H1 (cell line): ENCODE measurements around the gene PHACTR1. TPM values are rescaled to one million over a fixed set of nuclear protein-coding genes. Genes with fewer than 3 reads are reported as not detected.
A peak's percentile ranks its signal among the peaks of the same experiment; 100 is the strongest.

Experiments used
- CTCF ChIA-PET: fragments of 300-600 bp; sonication (Branson Sonifier 250); formaldehyde crosslinking; loops from one replicate; lab custom pipeline; 2021; ENCODE audit not compliant: partially characterized antibody; lab: Charles Lee
- POLR2A ChIA-PET: fragments of 300-600 bp; sonication (Branson Sonifier 250); formaldehyde crosslinking; loops from one replicate; lab custom pipeline; 2021; ENCODE audit warnings: inconsistent platforms; ENCODE audit not compliant: partially characterized antibody; lab: Charles Lee
- DNase-seq, 2 experiments: peaks; one replicate each; pipeline versions ENCODE4 v3.0.0 to v3.0.0-alpha.2; 2010 to 2022; ENCODE audit warnings: low spot score in 2 of 2, low read depth in 1 of 2, mixed read lengths in 1 of 2
- FAIRE-seq: peaks from 2 replicates; lab custom pipeline; 2011; peaks lifted over from hg19 to GRCh38; lab: Jason Lieb, UNC
- H2AFZ ChIP-seq: 2 replicates; pipeline ENCODE4 v1.8.1; 2012; ENCODE audit warnings: low read length, inconsistent platforms
- H2AK5ac ChIP-seq: 2 replicates; pipeline ENCODE4 v1.6.1; 2013; ENCODE audit warnings: low read depth, low read length
- H2BK120ac ChIP-seq: replicated peaks from 2 replicates; pipeline ENCODE3; 2013; ENCODE audit warnings: low read depth, low read length, inconsistent platforms
- H2BK12ac ChIP-seq: 2 replicates; pipeline ENCODE4 v1.6.1; 2013; ENCODE audit warnings: low read depth, low read length
- H2BK15ac ChIP-seq: 2 replicates; pipeline ENCODE4 v1.6.1; 2013; ENCODE audit warnings: low read length
- H2BK20ac ChIP-seq: 2 replicates; pipeline ENCODE4 v1.6.1; 2013; ENCODE audit warnings: low read length
- H2BK5ac ChIP-seq: 2 replicates; pipeline ENCODE4 v1.6.1; 2013; ENCODE audit warnings: low read depth, low read length
- H3K14ac ChIP-seq: 2 replicates; pipeline ENCODE4 v1.6.1; 2013; ENCODE audit warnings: inconsistent platforms; ENCODE audit not compliant: insufficient read length
- H3K18ac ChIP-seq: 2 replicates; pipeline ENCODE4 v1.6.1; 2013; ENCODE audit warnings: low read length; ENCODE audit errors: extremely low read depth
- H3K23ac ChIP-seq: 2 replicates; pipeline ENCODE4 v1.6.1; 2013; ENCODE audit warnings: inconsistent platforms; ENCODE audit not compliant: insufficient read length
- H3K23me2 ChIP-seq: 2 replicates; pipeline ENCODE4 v1.6.1; 2013; ENCODE audit warnings: low read depth, low read length
- H3K27ac ChIP-seq: 2 replicates; pipeline ENCODE4 v1.6.1; 2011; ENCODE audit warnings: low read depth, low read length, inconsistent platforms
- H3K27me3 ChIP-seq, 4 experiments: replicated peaks in 1 of 4; 1 replicate in 1 of 4; 2 replicates in 3 of 4; pipeline versions ENCODE4 v1.6.1 to v1.8.1; 2011 to 2013; ENCODE audit warnings: low read length in 3 of 4, mild to moderate bottlenecking in 3 of 4, inconsistent platforms in 2 of 4, mixed read lengths in 2 of 4, moderate library complexity in 1 of 4; ENCODE audit not compliant: control insufficient read depth in 3 of 4, insufficient read depth in 3 of 4; ENCODE audit errors: extremely low read depth in 1 of 4
- H3K36me3 ChIP-seq, 4 experiments: 2 replicates each; pipeline versions ENCODE4 v1.6.1 to v1.8.1; 2011 to 2013; ENCODE audit warnings: mild to moderate bottlenecking in 4 of 4, low read length in 3 of 4, moderate library complexity in 2 of 4, control low read depth in 1 of 4, inconsistent platforms in 1 of 4; ENCODE audit not compliant: insufficient read depth in 4 of 4, control insufficient read depth in 2 of 4
- H3K4ac ChIP-seq: replicated peaks from 2 replicates; pipeline ENCODE3; 2013; ENCODE audit warnings: low read length, low read depth, mixed read lengths, inconsistent platforms; ENCODE audit not compliant: insufficient read length
- H3K4me1 ChIP-seq, 4 experiments: replicated peaks in 1 of 4; 1 replicate in 1 of 4; 2 replicates in 3 of 4; pipeline versions ENCODE4 v1.6.1 to v1.8.1; 2011 to 2013; ENCODE audit warnings: low read length in 3 of 4, inconsistent platforms in 2 of 4, mixed read lengths in 1 of 4; ENCODE audit not compliant: insufficient read depth in 4 of 4, control insufficient read depth in 3 of 4
- H3K4me2 ChIP-seq, 2 experiments: 2 replicates each; pipeline versions ENCODE4 v1.6.1 to v1.8.1; 2011 to 2013; ENCODE audit warnings: low read depth in 2 of 2, low read length in 2 of 2, control low read depth in 1 of 2, inconsistent platforms in 1 of 2, mild to moderate bottlenecking in 1 of 2; ENCODE audit not compliant: insufficient read depth in 1 of 2
- H3K4me3 ChIP-seq, 4 experiments: fragments of 200-600, 300-600 bp in 1 of 4; sonication (generic), shearing (Covaris generic), sonication (Bioruptor Twin) in 1 of 4; 2 replicates each; pipeline versions ENCODE4 v1.5.1 to v1.8.1; 2011 to 2016; ENCODE audit warnings: low read length in 4 of 4, low read depth in 3 of 4, control low read depth in 2 of 4, inconsistent platforms in 2 of 4, mild to moderate bottlenecking in 2 of 4, mixed read lengths in 1 of 4, moderate library complexity in 1 of 4; ENCODE audit not compliant: insufficient read depth in 2 of 4; ENCODE audit errors: extremely low read depth in 1 of 4
- H3K56ac ChIP-seq: replicated peaks from 2 replicates; pipeline ENCODE3; 2013; ENCODE audit warnings: low read depth, mild to moderate bottlenecking, mixed read lengths, low read length, inconsistent platforms; ENCODE audit not compliant: insufficient read length
- H3K79me1 ChIP-seq: 2 replicates; pipeline ENCODE4 v1.6.1; 2013; ENCODE audit warnings: low read depth, low read length, control low read depth
- H3K79me2 ChIP-seq, 2 experiments: 2 replicates each; pipeline versions ENCODE4 v1.6.1 to v1.8.1; 2012 to 2013; ENCODE audit warnings: low read length in 2 of 2, mild to moderate bottlenecking in 2 of 2, inconsistent platforms in 1 of 2; ENCODE audit not compliant: insufficient read depth in 2 of 2, control insufficient read depth in 1 of 2
- H3K9ac ChIP-seq, 4 experiments: replicated peaks in 1 of 4; 1 replicate in 1 of 4; 2 replicates in 3 of 4; pipeline versions ENCODE4 v1.6.1 to v1.8.1; 2011 to 2013; ENCODE audit warnings: low read depth in 3 of 4, low read length in 3 of 4, control low read depth in 2 of 4, mild to moderate bottlenecking in 2 of 4, moderate library complexity in 2 of 4, inconsistent platforms in 1 of 4; ENCODE audit errors: extremely low read depth in 1 of 4
- H3K9me3 ChIP-seq, 2 experiments: 2 replicates each; pipeline versions ENCODE4 v1.6.1 to v1.8.1; 2012 to 2013; ENCODE audit warnings: mild to moderate bottlenecking in 2 of 2, moderate library complexity in 2 of 2, control low read depth in 1 of 2, inconsistent platforms in 1 of 2, low read depth in 1 of 2, low read length in 1 of 2, mixed read lengths in 1 of 2; ENCODE audit not compliant: insufficient read depth in 2 of 2
- H4K20me1 ChIP-seq, 2 experiments: replicated peaks in 1 of 2; 2 replicates each; pipeline versions ENCODE3 to v1.8.1; 2011 to 2013; ENCODE audit warnings: inconsistent platforms in 2 of 2, low read length in 2 of 2, mild to moderate bottlenecking in 1 of 2; ENCODE audit not compliant: insufficient read depth in 2 of 2, control insufficient read depth in 1 of 2
- H4K5ac ChIP-seq: 2 replicates; pipeline ENCODE4 v1.6.1; 2013; ENCODE audit warnings: low read length, low read depth, mixed read lengths, inconsistent platforms; ENCODE audit not compliant: insufficient read length
- H4K8ac ChIP-seq: 2 replicates; pipeline ENCODE4 v1.8.0; 2013; ENCODE audit warnings: mild to moderate bottlenecking, moderate library complexity, low read length, inconsistent platforms; ENCODE audit not compliant: insufficient read depth; ENCODE audit errors: extremely low read depth
- H4K91ac ChIP-seq: replicated peaks from 2 replicates; pipeline ENCODE3; 2013; ENCODE audit warnings: low read length, mixed read lengths, inconsistent platforms; ENCODE audit not compliant: insufficient read length
- CTBP2 ChIP-seq: IDR thresholded peaks from 2 replicates; pipeline ENCODE4 v1.7.0; 2011; ENCODE audit warnings: borderline replicate concordance, mild to moderate bottlenecking, moderate library complexity, mixed read lengths, low read length; ENCODE audit not compliant: insufficient read depth, insufficient read length
- GABPA ChIP-seq: IDR thresholded peaks from 2 replicates; pipeline ENCODE4 v1.6.1; 2011; ENCODE audit warnings: mild to moderate bottlenecking, low read length, moderate library complexity, borderline replicate concordance; ENCODE audit not compliant: insufficient read depth
- NRF1 ChIP-seq: IDR thresholded peaks from 2 replicates; pipeline ENCODE4 v1.6.1; 2011; ENCODE audit warnings: mild to moderate bottlenecking, low read depth, low read length, improper control_type of control experiment
- PHF8 ChIP-seq: fragments of 200-600 bp; sonication (generic); conservative IDR thresholded peaks from 2 replicates; pipeline ENCODE4 v1.7.1; 2012; ENCODE audit warnings: low read depth, mild to moderate bottlenecking, inconsistent platforms, low read length, moderate library complexity
- RAD21 ChIP-seq, 2 experiments: IDR thresholded peaks in 1 of 2; conservative IDR thresholded peaks in 1 of 2; 2 replicates each; pipeline ENCODE4 v1.6.1; 2011; ENCODE audit warnings: low read depth in 2 of 2, low read length in 2 of 2, improper control_type of control experiment in 1 of 2, inconsistent platforms in 1 of 2, mild to moderate bottlenecking in 1 of 2, moderate library complexity in 1 of 2
- RFX5 ChIP-seq: IDR thresholded peaks from 2 replicates; pipeline ENCODE4 v1.6.1; 2011; ENCODE audit warnings: low read depth, low read length, improper control_type of control experiment, borderline replicate concordance
- SAP30 ChIP-seq: fragments of 300-600 bp; sonication (generic); IDR thresholded peaks from 2 replicates; pipeline ENCODE4 v1.7.1; 2012; ENCODE audit warnings: low read length, moderate library complexity, mild to moderate bottlenecking, inconsistent platforms; ENCODE audit not compliant: insufficient read depth, insufficient replicate concordance
- SRF ChIP-seq: IDR thresholded peaks from 2 replicates; pipeline ENCODE4 v1.6.1; 2011; ENCODE audit warnings: mild to moderate bottlenecking, low read depth, low read length, moderate library complexity
- TEAD4 ChIP-seq: IDR thresholded peaks from 2 replicates; pipeline ENCODE4 v1.6.1; 2012; ENCODE audit warnings: low read depth, low read length, inconsistent platforms, mixed read lengths
- polyA plus RNA-seq, 7 experiments: library from polyadenylated mRNA; depleted of rRNA in 3 of 7; stranded (reverse) in 5 of 7; unstranded in 2 of 7; fragments of >200 nt in 5 of 7; fragments of 200-250 nt in 2 of 7; gene quantifications; 1 replicate in 5 of 7; 2 replicates in 1 of 7; 4 replicates in 1 of 7; pipeline versions ENCODE4 v1.2.1 to v1.2.3, GENCODE V29; 2011 to 2013; ENCODE audit warnings: missing spikeins in 2 of 7, mixed read lengths in 2 of 7
- total RNA-seq: library from RNA; stranded (reverse); fragmentation: NEBNext Ultra II Directional; extraction: Animal tissue kit (Norgen Biotek cat#: 25700); gene quantifications from 2 replicates; pipeline ENCODE4 v1.2.1, GENCODE V29; 2021

Gene PHACTR1
- total and polyA plus RNA-seq, 2 of the 8 experiments (the other 6 are each of a cell fraction or from before 2014, with no cell fraction given), result 3.9 to 17.1 TPM

- Histone ChIP-seq H3K18ac (no peak overlapping the region), H3K27me3 (no peaks in the 10 kb centered on the region), H4K91ac (no peak overlapping the region), H2BK12ac (no peak overlapping the region), H3K4me2 (no peak overlapping the region), H2BK120ac (no peak overlapping the region), H2AFZ (no peak overlapping the region), H3K9ac (no peak overlapping the region), H2AK5ac (no peak overlapping the region), H2BK5ac (no peak overlapping the region), H3K27ac (no peak overlapping the region), H2BK15ac (no peak overlapping the region), H3K23me2 (no peaks in the 10 kb centered on the region), H3K56ac (no peak overlapping the region), H3K36me3 (no peaks in the 10 kb centered on the region), H4K8ac (no peak overlapping the region), H3K9me3 (no peaks in the 10 kb centered on the region), H3K4me1 (peaks cover 0 to 2% (median 0%) of the 10 kb centered on the region in 4 experiments; a peak in 2 of 7 replicates), H3K79me1 (no peaks in the 10 kb centered on the region), H3K14ac (no peak overlapping the region), H3K23ac (no peak overlapping the region), H2BK20ac (no peak overlapping the region), H3K79me2 (no peaks in the 10 kb centered on the region), H4K5ac (no peak overlapping the region), H3K4ac (no peak overlapping the region), H3K4me3 (no peak overlapping the region), H4K20me1 (no peaks in the 10 kb centered on the region)
- DNase-seq (no peak), FAIRE-seq (peak; percentile 13)
- ChIA-PET POLR2A (no interaction called here), CTCF (interaction anchor here (4.7 kb wide), 1 partner anchor 13 kb away, joined by 26 read pairs; no protein-coding TSS in a partner anchor)
- TF ChIP-seq PHF8, result no peak
- no peak for TF ChIP-seq SRF
- TF ChIP-seq RFX5, result no peak
- no peak for TF ChIP-seq NRF1
- no peak for TF ChIP-seq RAD21 (IDR thresholded peaks at IDR 0.05 in 1 of 2, conservative IDR thresholded peaks at IDR 0.05 in 1 of 2; ENCODE audit: low read depth in 2 of 2, low read length in 2 of 2)
- TF ChIP-seq CTBP2, result no peak
- no peak for TF ChIP-seq GABPA
- no peak for TF ChIP-seq SAP30
- TF ChIP-seq TEAD4, result no peak
Measured at GRCh38 chr6:13112921-13113320, 396.4 kb downstream of the PHACTR1 start.
